Measurements from ENCODE around the gene SYNPO.

SYNPO gene

DNA sequence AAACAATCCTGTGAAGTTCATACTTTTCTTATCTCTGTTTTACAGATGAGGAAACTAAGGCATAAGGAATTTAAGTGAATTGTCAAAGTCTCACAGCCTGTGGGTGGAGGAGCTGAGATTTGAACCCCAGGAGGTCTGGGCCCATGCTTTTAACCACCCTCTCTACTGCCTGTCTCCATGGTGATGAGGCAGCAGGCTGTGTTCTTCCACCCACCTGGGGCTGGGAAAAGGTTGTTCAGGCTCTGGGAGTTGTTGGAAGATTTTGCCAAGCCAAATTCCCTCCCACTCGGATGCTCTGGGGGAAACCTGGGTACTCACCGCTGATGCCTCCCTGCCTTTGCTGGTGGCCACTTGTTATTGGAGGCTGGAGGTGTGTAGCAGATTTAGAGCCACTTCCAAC is 18.3 kb upstream of the SYNPO start:
- Histone ChIP-seq H3K79me1 (ENCODE audit: low read length) (peaks cover 10% of the 10 kb centered on the region), H2BK120ac (ENCODE audit: insufficient read depth, low read length, poor library complexity) (no peak overlapping the region), H4K8ac (ENCODE audit: low read depth, low read length) (no peak overlapping the region), H2AK5ac (ENCODE audit: low read length) (no peak overlapping the region), H3K23ac (ENCODE audit: low read length) (no peak overlapping the region), H3K27ac (ENCODE audit: low read depth, low read length) (no peak overlapping the region), H2BK12ac (ENCODE audit: low read length) (no peak overlapping the region), H3K79me2 (ENCODE audit: control insufficient read depth, insufficient read depth, low read length, poor library complexity) (peaks cover 3% of the 10 kb centered on the region), H3K18ac (ENCODE audit: low read length) (no peak overlapping the region), H3K36me3 (ENCODE audit: control insufficient read depth in 1 of 2, insufficient read depth in 2 of 2, low read length in 2 of 2) (no peaks in the 10 kb centered on the region), H3K9ac (ENCODE audit: low read length) (no peak overlapping the region), H3K4me2 (ENCODE audit: low read length) (no peak overlapping the region), H2AFZ (ENCODE audit: insufficient read depth, low read length, poor library complexity) (no peak overlapping the region), H4K12ac (ENCODE audit: low read depth, low read length) (no peak overlapping the region), H4K91ac (ENCODE audit: low read depth, low read length) (no peak overlapping the region), H3K4me3 (ENCODE audit: low read depth, low read length) (no peak overlapping the region), H3K4me1 (ENCODE audit: control insufficient read depth in 1 of 2, insufficient read depth in 2 of 2, low read length in 2 of 2) (peaks cover 3 to 8% of the 10 kb centered on the region in 2 experiments), H2BK5ac (ENCODE audit: low read depth, low read length, poor library complexity) (no peak overlapping the region), H3K9me3 (ENCODE audit: insufficient read depth, low read depth, low read length) (no peaks in the 10 kb centered on the region), H3K4ac (ENCODE audit: low read depth, low read length) (no peak overlapping the region), H3K27me3 (ENCODE audit: insufficient read depth, low read length) (peaks cover 7% of the 10 kb centered on the region), H3K14ac (ENCODE audit: low read length) (no peak overlapping the region)
- DNase-seq: no peak
- no CpG with 5 or more reads among the region's 2 CpGs for WGBS (ENCODE audit: extremely low coverage, insufficient coverage, insufficient read length)

DNA sequence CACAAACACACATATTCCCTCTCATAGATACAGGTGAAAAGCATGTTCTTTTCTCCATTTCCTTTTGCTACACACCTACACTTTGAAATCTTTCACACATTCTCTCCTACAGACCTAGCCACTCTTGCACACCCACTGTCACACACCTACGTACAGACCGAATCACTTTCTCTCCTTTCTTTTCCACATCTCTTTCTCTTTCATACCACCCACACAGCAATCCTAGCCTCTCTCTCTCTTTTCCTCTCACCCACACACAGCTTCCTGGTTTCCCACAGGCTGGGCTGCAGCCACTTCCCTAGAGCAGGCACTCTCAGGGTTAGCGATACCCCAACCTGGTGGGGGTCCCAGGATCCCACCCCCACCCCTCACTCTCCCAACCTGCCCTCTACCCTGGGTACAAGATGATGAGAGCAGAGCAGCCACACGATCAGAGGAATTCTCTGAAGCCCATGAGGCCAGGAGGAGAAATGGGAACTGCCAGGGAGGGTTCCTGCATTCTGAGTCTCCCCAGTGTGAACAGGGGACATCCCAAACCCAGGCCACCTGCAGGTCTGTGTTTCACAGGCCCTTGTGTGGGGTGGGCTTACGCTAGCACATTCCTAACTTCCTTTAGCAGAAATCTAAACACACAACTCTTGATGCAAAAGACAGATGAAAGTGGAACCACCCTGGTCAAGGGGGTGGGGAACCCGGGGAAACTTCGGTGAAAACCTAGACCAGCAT is 17.1 kb upstream of the SYNPO start:
- Histone ChIP-seq H3K27me3 (ENCODE audit: insufficient read depth, low read length) (peaks cover 7% of the 10 kb centered on the region), H3K4me3 (ENCODE audit: low read depth, low read length) (no peak overlapping the region), H4K12ac (ENCODE audit: low read depth, low read length) (no peak overlapping the region), H3K4me2 (ENCODE audit: low read length) (no peak overlapping the region), H3K4ac (ENCODE audit: low read depth, low read length) (no peak overlapping the region), H3K18ac (ENCODE audit: low read length) (no peak overlapping the region), H3K4me1 (ENCODE audit: control insufficient read depth in 1 of 2, insufficient read depth in 2 of 2, low read length in 2 of 2) (peaks cover 11 to 13% of the 10 kb centered on the region in 2 experiments), H2BK12ac (ENCODE audit: low read length) (no peak overlapping the region), H3K27ac (ENCODE audit: low read depth, low read length) (no peak overlapping the region), H4K8ac (ENCODE audit: low read depth, low read length) (no peak overlapping the region), H2AK5ac (ENCODE audit: low read length) (no peak overlapping the region), H3K23ac (ENCODE audit: low read length) (no peak overlapping the region), H3K9ac (ENCODE audit: low read length) (no peak overlapping the region), H3K79me2 (ENCODE audit: control insufficient read depth, insufficient read depth, low read length, poor library complexity) (peaks cover 3% of the 10 kb centered on the region), H3K79me1 (ENCODE audit: low read length) (peaks cover 10% of the 10 kb centered on the region), H3K36me3 (ENCODE audit: control insufficient read depth in 1 of 2, insufficient read depth in 2 of 2, low read length in 2 of 2) (no peaks in the 10 kb centered on the region), H2AFZ (ENCODE audit: insufficient read depth, low read length, poor library complexity) (no peak overlapping the region), H2BK5ac (ENCODE audit: low read depth, low read length, poor library complexity) (no peak overlapping the region), H3K9me3 (ENCODE audit: insufficient read depth, low read depth, low read length) (no peaks in the 10 kb centered on the region), H4K91ac (ENCODE audit: low read depth, low read length) (no peak overlapping the region), H2BK120ac (ENCODE audit: insufficient read depth, low read length, poor library complexity) (no peak overlapping the region), H3K14ac (ENCODE audit: low read length) (no peak overlapping the region)
- 100% methylated on average over 2 of the region's 7 CpGs for WGBS (ENCODE audit: extremely low coverage, insufficient coverage, insufficient read length)
- no peak for DNase-seq

DNA sequence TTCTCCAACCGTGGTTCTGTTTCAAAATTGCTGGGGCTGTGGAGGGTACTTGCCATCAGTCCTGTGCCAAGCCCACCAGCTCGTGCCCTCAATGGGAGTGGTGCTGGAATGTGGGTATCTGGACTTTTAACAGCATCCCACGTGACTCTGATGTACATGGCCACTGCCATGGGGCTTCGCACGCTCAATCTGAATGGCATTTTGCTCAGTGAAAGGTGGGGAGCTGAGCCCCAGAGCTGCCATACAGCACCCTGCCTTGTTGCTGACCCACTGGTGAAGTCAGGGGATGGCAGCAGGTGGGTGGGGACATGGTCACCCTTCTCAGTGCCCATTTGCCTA is 16.6 kb upstream of the SYNPO start:
- Histone ChIP-seq H3K4ac (ENCODE audit: low read depth, low read length) (no peak overlapping the region), H3K9me3 (ENCODE audit: insufficient read depth, low read depth, low read length) (no peaks in the 10 kb centered on the region), H3K9ac (ENCODE audit: low read length) (no peak overlapping the region), H2AK5ac (ENCODE audit: low read length) (peak overlapping the region; percentile 44), H2AFZ (ENCODE audit: insufficient read depth, low read length, poor library complexity) (no peak overlapping the region), H3K4me2 (ENCODE audit: low read length) (peak overlapping the region; percentile 40), H3K36me3 (ENCODE audit: control insufficient read depth in 1 of 2, insufficient read depth in 2 of 2, low read length in 2 of 2) (no peaks in the 10 kb centered on the region), H4K91ac (ENCODE audit: low read depth, low read length) (peak overlapping the region; percentile 4), H3K27me3 (ENCODE audit: insufficient read depth, low read length) (peaks cover 7% of the 10 kb centered on the region), H3K27ac (ENCODE audit: low read depth, low read length) (no peak overlapping the region), H3K79me2 (ENCODE audit: control insufficient read depth, insufficient read depth, low read length, poor library complexity) (peaks cover 3% of the 10 kb centered on the region), H3K14ac (ENCODE audit: low read length) (no peak overlapping the region), H4K8ac (ENCODE audit: low read depth, low read length) (no peak overlapping the region), H3K4me1 (ENCODE audit: control insufficient read depth in 1 of 2, insufficient read depth in 2 of 2, low read length in 2 of 2) (peaks cover 11 to 13% of the 10 kb centered on the region in 2 experiments), H3K4me3 (ENCODE audit: low read depth, low read length) (no peak overlapping the region), H2BK120ac (ENCODE audit: insufficient read depth, low read length, poor library complexity) (no peak overlapping the region), H2BK5ac (ENCODE audit: low read depth, low read length, poor library complexity) (no peak overlapping the region), H3K18ac (ENCODE audit: low read length) (no peak overlapping the region), H4K12ac (ENCODE audit: low read depth, low read length) (no peak overlapping the region), H3K23ac (ENCODE audit: low read length) (no peak overlapping the region), H2BK12ac (ENCODE audit: low read length) (peak overlapping the region; percentile 44), H3K79me1 (ENCODE audit: low read length) (peaks cover 10% of the 10 kb centered on the region)
- WGBS (ENCODE audit: extremely low coverage, insufficient coverage, insufficient read length): no CpG with 5 or more reads among the region's 5 CpGs
- DNase-seq: no peak

DNA sequence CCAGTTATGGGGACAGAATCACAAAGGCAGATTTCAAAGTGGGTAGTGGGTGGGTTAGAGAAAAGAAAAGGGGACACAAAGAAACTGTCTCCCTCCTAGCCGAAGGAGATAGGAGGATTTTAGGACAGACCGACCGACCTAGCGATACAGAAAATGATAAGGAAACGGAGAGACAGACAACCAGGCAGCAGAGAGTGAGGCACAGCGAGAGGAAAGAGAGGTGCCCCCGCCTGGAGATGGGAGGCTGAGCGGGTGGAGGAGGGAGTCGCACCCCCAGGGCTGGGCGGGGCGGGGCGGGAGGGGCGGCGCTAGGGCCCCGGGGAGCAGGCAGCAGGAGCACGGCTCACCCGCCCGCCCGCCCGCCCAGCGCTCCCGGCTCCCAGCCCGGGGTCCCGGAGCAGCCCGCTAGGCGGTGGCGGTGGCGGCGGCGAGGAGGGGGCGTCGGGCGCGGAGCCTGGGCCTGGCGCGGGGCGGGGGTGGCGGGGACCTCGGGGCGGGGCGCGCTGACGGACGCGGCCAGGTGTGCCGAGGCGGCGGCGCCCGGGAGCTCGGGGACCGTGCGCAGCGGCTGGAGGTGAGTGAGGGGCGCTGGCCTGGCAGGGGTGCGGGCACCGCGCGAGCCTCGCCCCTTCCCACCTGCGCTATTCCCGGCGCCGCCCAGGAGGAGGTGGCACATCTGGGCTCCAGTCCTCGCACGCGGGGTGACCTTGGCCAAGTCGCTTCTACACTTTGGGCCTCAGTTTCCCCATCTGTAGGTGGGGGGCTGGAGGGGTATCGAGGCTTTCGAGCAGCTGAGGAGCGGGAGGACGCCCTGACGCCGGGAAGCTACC is 15.9 kb upstream of the SYNPO start:
- Histone ChIP-seq H3K18ac (ENCODE audit: low read length) (peak overlapping the region; percentile 40), H3K4me2 (ENCODE audit: low read length) (peak overlapping the region; percentile 86), H2BK120ac (ENCODE audit: insufficient read depth, low read length, poor library complexity) (peak overlapping the region; percentile 34), H3K4ac (ENCODE audit: low read depth, low read length) (peak overlapping the region; percentile 0), H2BK5ac (ENCODE audit: low read depth, low read length, poor library complexity) (no peak overlapping the region), H3K14ac (ENCODE audit: low read length) (peak overlapping the region; percentile 95), H4K12ac (ENCODE audit: low read depth, low read length) (peak overlapping the region; percentile 79), H4K8ac (ENCODE audit: low read depth, low read length) (peak overlapping the region; percentile 82), H3K79me2 (ENCODE audit: control insufficient read depth, insufficient read depth, low read length, poor library complexity) (peaks cover 3% of the 10 kb centered on the region), H3K4me3 (ENCODE audit: low read depth, low read length) (peak overlapping the region; percentile 73), H2AFZ (ENCODE audit: insufficient read depth, low read length, poor library complexity) (peak overlapping the region; percentile 4), H2AK5ac (ENCODE audit: low read length) (peak overlapping the region; percentile 78), H3K27ac (ENCODE audit: low read depth, low read length) (no peak overlapping the region), H3K23ac (ENCODE audit: low read length) (no peak overlapping the region), H3K4me1 (ENCODE audit: control insufficient read depth in 1 of 2, insufficient read depth in 2 of 2, low read length in 2 of 2) (peaks cover 11 to 16% of the 10 kb centered on the region in 2 experiments), H3K79me1 (ENCODE audit: low read length) (peaks cover 10% of the 10 kb centered on the region), H3K9ac (ENCODE audit: low read length) (no peak overlapping the region), H3K27me3 (ENCODE audit: insufficient read depth, low read length) (peaks cover 7% of the 10 kb centered on the region), H3K9me3 (ENCODE audit: insufficient read depth, low read depth, low read length) (no peaks in the 10 kb centered on the region), H2BK12ac (ENCODE audit: low read length) (peak overlapping the region; percentile 41), H4K91ac (ENCODE audit: low read depth, low read length) (peak overlapping the region; percentile 72), H3K36me3 (ENCODE audit: control insufficient read depth in 1 of 2, insufficient read depth in 2 of 2, low read length in 2 of 2) (no peaks in the 10 kb centered on the region)
- DNase-seq: no peak
- WGBS (ENCODE audit: extremely low coverage, insufficient coverage, insufficient read length): no CpG with 5 or more reads among the region's 74 CpGs

Measured in trophoblast cell (in vitro differentiated cells and primary cell).